ENCODE results near the gene LRRC41.

GRCh38 chr1:46306159-46306530 is 2.7 kb upstream of the LRRC41 start:
- TF ChIP-seq CTCF (IDR thresholded peaks at IDR 0.05; ENCODE audit: insufficient read depth, low read length, poor library complexity, severe bottlenecking) (no peak), EZH2phosphoT487 (conservative IDR thresholded peaks at IDR 0.05; ENCODE audit: low read length) (no peak)
